ENCODE data around the gene ABCC1.

Gene ABCC1

GRCh38 chr16:16004314-16004749 lies 54.9 kb downstream of the ABCC1 start:
- Histone ChIP-seq H3K27me3 (ENCODE audit: control insufficient read depth, insufficient read depth, low read length) (no peaks in the 10 kb centered on the region), H3K9ac (ENCODE audit: low read length) (no peak overlapping the region), H3K27ac (ENCODE audit: low read length) (no peak overlapping the region), H3K36me3 (ENCODE audit: control insufficient read depth, low read depth, low read length) (peaks cover 5% of the 10 kb centered on the region), H3K9me3 (ENCODE audit: control insufficient read depth, low read depth, low read length) (no peaks in the 10 kb centered on the region), H3K4me1 (ENCODE audit: control insufficient read depth, low read depth, low read length) (no peaks in the 10 kb centered on the region), H3K4me3 (ENCODE audit: low read length) (no peak overlapping the region)

- Histone ChIP-seq H3K27me3 (ENCODE audit: control insufficient read depth, insufficient read depth, low read length) (no peaks in the 10 kb centered on the region), H3K4me1 (ENCODE audit: control insufficient read depth, low read depth, low read length) (no peaks in the 10 kb centered on the region), H3K36me3 (ENCODE audit: control insufficient read depth, low read depth, low read length) (peaks cover 15% of the 10 kb centered on the region), H3K27ac (ENCODE audit: low read length) (no peak overlapping the region), H3K4me3 (ENCODE audit: low read length) (no peak overlapping the region), H3K9me3 (ENCODE audit: control insufficient read depth, low read depth, low read length) (no peaks in the 10 kb centered on the region), H3K9ac (ENCODE audit: low read length) (no peak overlapping the region)
Observed at GRCh38 chr16:16005721-16006120, 56.3 kb downstream of the ABCC1 start.

GRCh38 chr16:16006650-16007049 lies 57.2 kb downstream of the ABCC1 start:
- no peaks in the 10 kb centered on the region for H3K9me3 ChIP-seq (ENCODE audit: control insufficient read depth, low read depth, low read length)
- no peak overlapping the region for H3K9ac ChIP-seq (ENCODE audit: low read length)
- no peaks in the 10 kb centered on the region for H3K27me3 ChIP-seq (ENCODE audit: control insufficient read depth, insufficient read depth, low read length)
- H3K27ac ChIP-seq (ENCODE audit: low read length): no peak overlapping the region
- peaks cover 16% of the 10 kb centered on the region for H3K36me3 ChIP-seq (ENCODE audit: control insufficient read depth, low read depth, low read length)
- no peak overlapping the region for H3K4me3 ChIP-seq (ENCODE audit: low read length)
- no peaks in the 10 kb centered on the region for H3K4me1 ChIP-seq (ENCODE audit: control insufficient read depth, low read depth, low read length)

- Histone ChIP-seq H3K36me3 (ENCODE audit: control insufficient read depth, low read depth, low read length) (peaks cover 16% of the 10 kb centered on the region), H3K4me1 (ENCODE audit: control insufficient read depth, low read depth, low read length) (no peaks in the 10 kb centered on the region), H3K9me3 (ENCODE audit: control insufficient read depth, low read depth, low read length) (no peaks in the 10 kb centered on the region), H3K27ac (ENCODE audit: low read length) (no peak overlapping the region), H3K27me3 (ENCODE audit: control insufficient read depth, insufficient read depth, low read length) (no peaks in the 10 kb centered on the region), H3K9ac (ENCODE audit: low read length) (no peak overlapping the region), H3K4me3 (ENCODE audit: low read length) (no peak overlapping the region)
Observed at GRCh38 chr16:16007743-16008111, 58.3 kb downstream of the ABCC1 start.

GRCh38 chr16:16008666-16009065 lies 59.2 kb downstream of the ABCC1 start:
- H3K27ac ChIP-seq (ENCODE audit: low read length): no peak overlapping the region
- no peak overlapping the region for H3K9ac ChIP-seq (ENCODE audit: low read length)
- no peaks in the 10 kb centered on the region for H3K4me1 ChIP-seq (ENCODE audit: control insufficient read depth, low read depth, low read length)
- H3K36me3 ChIP-seq (ENCODE audit: control insufficient read depth, low read depth, low read length): peaks cover 16% of the 10 kb centered on the region
- H3K9me3 ChIP-seq (ENCODE audit: control insufficient read depth, low read depth, low read length): no peaks in the 10 kb centered on the region
- no peak overlapping the region for H3K4me3 ChIP-seq (ENCODE audit: low read length)
- H3K27me3 ChIP-seq (ENCODE audit: control insufficient read depth, insufficient read depth, low read length): no peaks in the 10 kb centered on the region

GRCh38 chr16:16009401-16009800 lies 60.0 kb downstream of the ABCC1 start:
- Histone ChIP-seq H3K4me1 (ENCODE audit: control insufficient read depth, low read depth, low read length) (no peaks in the 10 kb centered on the region), H3K36me3 (ENCODE audit: control insufficient read depth, low read depth, low read length) (peaks cover 17% of the 10 kb centered on the region), H3K9me3 (ENCODE audit: control insufficient read depth, low read depth, low read length) (no peaks in the 10 kb centered on the region), H3K4me3 (ENCODE audit: low read length) (no peak overlapping the region), H3K27ac (ENCODE audit: low read length) (no peak overlapping the region), H3K27me3 (ENCODE audit: control insufficient read depth, insufficient read depth, low read length) (no peaks in the 10 kb centered on the region), H3K9ac (ENCODE audit: low read length) (no peak overlapping the region)

- H3K4me1 ChIP-seq (ENCODE audit: control insufficient read depth, low read depth, low read length): no peaks in the 10 kb centered on the region
- H3K27ac ChIP-seq (ENCODE audit: low read length): no peak overlapping the region
- H3K9ac ChIP-seq (ENCODE audit: low read length): no peak overlapping the region
- H3K27me3 ChIP-seq (ENCODE audit: control insufficient read depth, insufficient read depth, low read length): no peaks in the 10 kb centered on the region
- H3K4me3 ChIP-seq (ENCODE audit: low read length): no peak overlapping the region
- H3K9me3 ChIP-seq (ENCODE audit: control insufficient read depth, low read depth, low read length): no peaks in the 10 kb centered on the region
- peaks cover 21% of the 10 kb centered on the region for H3K36me3 ChIP-seq (ENCODE audit: control insufficient read depth, low read depth, low read length)
Observed at GRCh38 chr16:16010194-16010593, 60.8 kb downstream of the ABCC1 start.

- no peak overlapping the region for H3K27ac ChIP-seq (ENCODE audit: low read length)
- no peaks in the 10 kb centered on the region for H3K4me1 ChIP-seq (ENCODE audit: control insufficient read depth, low read depth, low read length)
- H3K9me3 ChIP-seq (ENCODE audit: control insufficient read depth, low read depth, low read length): no peaks in the 10 kb centered on the region
- no peaks in the 10 kb centered on the region for H3K27me3 ChIP-seq (ENCODE audit: control insufficient read depth, insufficient read depth, low read length)
- no peak overlapping the region for H3K9ac ChIP-seq (ENCODE audit: low read length)
- peaks cover 33% of the 10 kb centered on the region for H3K36me3 ChIP-seq (ENCODE audit: control insufficient read depth, low read depth, low read length)
- H3K4me3 ChIP-seq (ENCODE audit: low read length): no peak overlapping the region
Observed at GRCh38 chr16:16012144-16012543, 62.7 kb downstream of the ABCC1 start.

GRCh38 chr16:16013812-16014211 lies 64.4 kb downstream of the ABCC1 start:
- H3K9me3 ChIP-seq (ENCODE audit: control insufficient read depth, low read depth, low read length): no peaks in the 10 kb centered on the region
- H3K9ac ChIP-seq (ENCODE audit: low read length): no peak overlapping the region
- H3K4me1 ChIP-seq (ENCODE audit: control insufficient read depth, low read depth, low read length): no peaks in the 10 kb centered on the region
- peaks cover 40% of the 10 kb centered on the region for H3K36me3 ChIP-seq (ENCODE audit: control insufficient read depth, low read depth, low read length)
- H3K27ac ChIP-seq (ENCODE audit: low read length): no peak overlapping the region
- no peak overlapping the region for H3K4me3 ChIP-seq (ENCODE audit: low read length)
- no peaks in the 10 kb centered on the region for H3K27me3 ChIP-seq (ENCODE audit: control insufficient read depth, insufficient read depth, low read length)

GRCh38 chr16:16014329-16015224 lies 65.2 kb downstream of the ABCC1 start:
- peaks cover 37% of the 10 kb centered on the region for H3K36me3 ChIP-seq (ENCODE audit: control insufficient read depth, low read depth, low read length)
- no peaks in the 10 kb centered on the region for H3K9me3 ChIP-seq (ENCODE audit: control insufficient read depth, low read depth, low read length)
- H3K4me3 ChIP-seq (ENCODE audit: low read length): no peak overlapping the region
- H3K27ac ChIP-seq (ENCODE audit: low read length): no peak overlapping the region
- H3K9ac ChIP-seq (ENCODE audit: low read length): no peak overlapping the region
- H3K27me3 ChIP-seq (ENCODE audit: control insufficient read depth, insufficient read depth, low read length): no peaks in the 10 kb centered on the region
- H3K4me1 ChIP-seq (ENCODE audit: control insufficient read depth, low read depth, low read length): no peaks in the 10 kb centered on the region

GRCh38 chr16:16015849-16016248 lies 66.4 kb downstream of the ABCC1 start:
- no peak overlapping the region for H3K27ac ChIP-seq (ENCODE audit: low read length)
- no peak overlapping the region for H3K4me3 ChIP-seq (ENCODE audit: low read length)
- no peak overlapping the region for H3K9ac ChIP-seq (ENCODE audit: low read length)
- H3K27me3 ChIP-seq (ENCODE audit: control insufficient read depth, insufficient read depth, low read length): no peaks in the 10 kb centered on the region
- no peaks in the 10 kb centered on the region for H3K9me3 ChIP-seq (ENCODE audit: control insufficient read depth, low read depth, low read length)
- H3K36me3 ChIP-seq (ENCODE audit: control insufficient read depth, low read depth, low read length): peaks cover 33% of the 10 kb centered on the region
- no peaks in the 10 kb centered on the region for H3K4me1 ChIP-seq (ENCODE audit: control insufficient read depth, low read depth, low read length)

GRCh38 chr16:16016388-16016964 lies 67.1 kb downstream of the ABCC1 start:
- no peaks in the 10 kb centered on the region for H3K4me1 ChIP-seq (ENCODE audit: control insufficient read depth, low read depth, low read length)
- H3K9me3 ChIP-seq (ENCODE audit: control insufficient read depth, low read depth, low read length): no peaks in the 10 kb centered on the region
- H3K36me3 ChIP-seq (ENCODE audit: control insufficient read depth, low read depth, low read length): peaks cover 35% of the 10 kb centered on the region
- H3K27me3 ChIP-seq (ENCODE audit: control insufficient read depth, insufficient read depth, low read length): no peaks in the 10 kb centered on the region
- no peak overlapping the region for H3K9ac ChIP-seq (ENCODE audit: low read length)
- no peak overlapping the region for H3K27ac ChIP-seq (ENCODE audit: low read length)
- H3K4me3 ChIP-seq (ENCODE audit: low read length): no peak overlapping the region
